Activated T-cell treated with anti-CD3 and anti-CD28 coated beads, Interleukin-2, amount 50 U/mL, for 72 hours (primary cell): ENCODE results near the gene ZNF148. TPM values are rescaled to one million over a fixed set of nuclear protein-coding genes. Genes with fewer than 3 reads are reported as not detected.
A peak's percentile ranks its signal among the peaks of the same experiment; 100 is the strongest.

Source experiments
- ATAC-seq, 2 donors: fragments of 150-1000 bp; cut with Tn5 transposase; replicated peaks in 1 of 2; 2 replicates each; pipeline ENCODE4 v1.10.0; 2021; ENCODE audit warnings: moderate library complexity in 2 of 2, mild to moderate bottlenecking in 1 of 2
- DNase-seq, 2 donors: peaks; one replicate each; pipeline ENCODE4 v3.0.0; 2021 to 2022; ENCODE audit warnings: mixed read lengths in 1 of 2
- H3K27ac Mint-ChIP-seq: one replicate; pipeline ENCODE4 v1.8.0; 2022; ENCODE audit warnings: mild to moderate bottlenecking, moderate library complexity, mixed read lengths
- H3K27me3 Mint-ChIP-seq: one replicate; pipeline ENCODE4 v1.8.0; 2022; ENCODE audit warnings: low read depth, mixed read lengths
- H3K36me3 Mint-ChIP-seq, 2 donors: one replicate each; pipeline ENCODE4 v1.8.0; 2022; ENCODE audit warnings: mixed read lengths in 2 of 2, mild to moderate bottlenecking in 1 of 2; ENCODE audit not compliant: insufficient read depth in 2 of 2
- H3K4me1 Mint-ChIP-seq: one replicate; pipeline ENCODE4 v1.8.0; 2022; ENCODE audit warnings: low read depth, mixed read lengths
- H3K4me3 Mint-ChIP-seq, 2 donors: one replicate each; pipeline ENCODE4 v1.8.0; 2022; ENCODE audit warnings: mild to moderate bottlenecking in 2 of 2, mixed read lengths in 2 of 2, moderate library complexity in 2 of 2
- H3K9me3 Mint-ChIP-seq, 2 donors: one replicate each; pipeline ENCODE4 v1.8.0; 2022; ENCODE audit warnings: mixed read lengths in 2 of 2
- total RNA-seq, 2 donors: library from RNA; stranded (reverse); gene quantifications; one replicate each; pipeline ENCODE4 v1.2.3, GENCODE V29; 2022

ZNF148 gene
- total RNA-seq, 2 donors from 2014 or later, result 42.0 to 44.7 TPM

GRCh38 chr3:125245521-125245920 is 129.6 kb downstream of the ZNF148 start:
- H3K27ac Mint-ChIP-seq, result no peak overlapping the region
- H3K9me3 Mint-ChIP-seq, result no peaks in the 10 kb centered on the region
- peaks cover 2 to 8% of the 10 kb centered on the region in 2 donors for H3K36me3 Mint-ChIP-seq
- no peak overlapping the region for H3K4me3 Mint-ChIP-seq
- ATAC-seq (no peak), DNase-seq (no peak)
- no peaks in the 10 kb centered on the region for H3K27me3 Mint-ChIP-seq
- H3K4me1 Mint-ChIP-seq, result no peaks in the 10 kb centered on the region

- DNase-seq (no peak), ATAC-seq (no peak)
- Mint-ChIP-seq H3K27me3 (no peaks in the 10 kb centered on the region), H3K4me3 (no peak overlapping the region), H3K9me3 (peaks cover 0 to 4% of the 10 kb centered on the region in 2 donors), H3K4me1 (peaks cover 11% of the 10 kb centered on the region), H3K36me3 (peaks cover 10 to 20% of the 10 kb centered on the region in 2 donors), H3K27ac (no peak overlapping the region)
These were observed 134.6 kb downstream of the ZNF148 start for GRCh38 chr3:125240496-125240895.

DNA sequence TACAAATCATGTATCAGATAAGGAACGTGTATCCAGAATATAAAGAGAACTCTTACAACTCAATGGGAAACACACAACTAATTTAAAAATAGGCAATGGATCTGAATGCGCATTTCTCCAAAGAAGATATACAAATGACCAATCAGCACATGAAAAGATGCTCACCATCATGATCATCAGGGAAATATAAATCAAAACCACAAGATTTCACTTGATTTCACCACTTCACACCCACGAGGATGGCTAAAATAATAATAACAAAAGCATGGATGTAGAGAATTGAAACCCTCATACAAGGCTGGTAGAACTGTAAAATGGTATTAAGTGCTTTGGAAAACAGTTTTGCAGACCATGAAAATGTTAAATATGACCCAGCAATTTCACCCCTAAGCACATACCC is 135.9 kb downstream of the ZNF148 start:
- Mint-ChIP-seq H3K36me3 (peaks cover 9 to 14% of the 10 kb centered on the region in 2 donors), H3K4me3 (no peak overlapping the region), H3K27ac (peak overlapping the region; percentile 52), H3K9me3 (peaks cover 0 to 4% of the 10 kb centered on the region in 2 donors), H3K27me3 (no peaks in the 10 kb centered on the region), H3K4me1 (peaks cover 11% of the 10 kb centered on the region)
- ATAC-seq, result no peak
- DNase-seq, result no peak

DNA sequence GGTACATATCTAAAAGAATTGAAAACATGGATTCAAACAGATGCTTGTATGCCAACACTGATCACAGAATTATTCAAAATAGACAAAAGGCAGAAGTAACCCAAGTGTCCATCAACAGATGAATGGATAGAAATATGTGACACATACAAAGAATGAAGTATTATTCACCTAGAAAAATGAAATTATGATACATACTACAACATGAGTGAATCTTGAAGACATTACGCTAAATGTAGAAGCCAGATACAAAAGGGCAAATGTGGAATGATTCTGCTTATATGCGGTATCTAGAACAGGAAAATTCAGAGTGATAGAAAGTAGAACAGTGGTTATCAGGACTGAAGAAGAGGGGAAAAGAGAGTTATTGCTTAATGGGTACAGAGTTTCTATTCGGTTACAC is 136.4 kb downstream of the ZNF148 start:
- no peaks in the 10 kb centered on the region for H3K27me3 Mint-ChIP-seq
- DNase-seq, result no peak
- peak overlapping the region; percentile 52 for H3K27ac Mint-ChIP-seq
- peaks cover 0 to 4% of the 10 kb centered on the region in 2 donors for H3K9me3 Mint-ChIP-seq
- H3K4me3 Mint-ChIP-seq, result no peak overlapping the region
- H3K36me3 Mint-ChIP-seq, result peaks cover 9 to 14% of the 10 kb centered on the region in 2 donors
- peak in 1 of 2 donors; percentile 53 for ATAC-seq
- peaks cover 11% of the 10 kb centered on the region for H3K4me1 Mint-ChIP-seq

GRCh38 chr3:125236331-125236903 is 138.7 kb downstream of the ZNF148 start:
- Mint-ChIP-seq H3K36me3 (peaks cover 13 to 28% of the 10 kb centered on the region in 2 donors), H3K4me1 (peaks cover 31% of the 10 kb centered on the region), H3K27ac (no peak overlapping the region), H3K4me3 (no peak overlapping the region), H3K27me3 (no peaks in the 10 kb centered on the region), H3K9me3 (peaks cover 0 to 4% of the 10 kb centered on the region in 2 donors)
- DNase-seq (no peak), ATAC-seq (no peak)

DNA sequence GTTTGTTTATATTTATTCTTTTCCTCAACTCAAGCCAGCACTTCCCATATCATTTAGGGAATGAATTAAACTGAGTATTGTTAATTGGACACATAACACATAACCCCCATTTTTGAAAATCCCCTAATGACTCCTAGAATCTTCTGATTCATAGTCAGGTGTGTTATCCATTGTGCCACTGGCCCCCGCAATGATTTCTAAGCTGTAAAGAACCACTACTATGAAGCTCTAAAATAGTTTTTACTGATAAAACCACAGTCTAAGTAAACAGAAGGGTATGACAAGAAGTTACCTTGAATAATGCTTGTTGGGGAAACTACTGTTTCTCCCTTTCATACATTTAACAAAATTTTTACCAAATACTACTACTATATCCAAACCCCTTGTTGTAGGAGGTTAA is 140.3 kb downstream of the ZNF148 start:
- Mint-ChIP-seq H3K27ac (no peak overlapping the region), H3K4me1 (peaks cover 40% of the 10 kb centered on the region), H3K9me3 (peaks cover 0 to 4% of the 10 kb centered on the region in 2 donors), H3K4me3 (no peak overlapping the region), H3K36me3 (peaks cover 13 to 28% of the 10 kb centered on the region in 2 donors), H3K27me3 (no peaks in the 10 kb centered on the region)
- DNase-seq, result no peak
- no peak for ATAC-seq

DNA sequence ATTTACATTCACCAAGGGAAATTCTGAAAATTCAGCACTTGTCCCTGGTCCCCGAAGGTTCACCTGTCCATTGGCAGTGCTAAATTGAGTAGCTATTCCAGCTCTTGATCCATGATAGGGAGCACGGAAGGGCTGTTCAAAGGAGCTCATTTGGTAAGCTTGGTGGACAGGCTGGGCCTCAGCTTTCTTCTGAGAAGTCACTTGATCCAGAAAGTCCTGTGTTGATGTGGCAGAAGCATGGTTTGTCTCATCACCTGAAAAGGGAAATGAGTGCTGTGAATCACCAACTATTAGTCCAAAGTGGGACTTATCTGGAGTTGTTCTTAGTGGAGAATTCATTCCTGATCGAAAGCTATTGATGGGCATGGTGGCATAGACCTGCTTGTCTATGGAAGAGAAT is 142.7 kb downstream of the ZNF148 start:
- Mint-ChIP-seq H3K4me1 (peaks cover 36% of the 10 kb centered on the region), H3K36me3 (peaks cover 13 to 26% of the 10 kb centered on the region in 2 donors), H3K27ac (peak overlapping the region; percentile 88), H3K27me3 (no peaks in the 10 kb centered on the region), H3K4me3 (peak overlapping the region; percentile 58 to 64), H3K9me3 (peaks cover 0 to 4% of the 10 kb centered on the region in 2 donors)
- peak; percentile 54 to 68 for ATAC-seq
- DNase-seq, result peak in 1 of 2 donors; percentile 17

DNA sequence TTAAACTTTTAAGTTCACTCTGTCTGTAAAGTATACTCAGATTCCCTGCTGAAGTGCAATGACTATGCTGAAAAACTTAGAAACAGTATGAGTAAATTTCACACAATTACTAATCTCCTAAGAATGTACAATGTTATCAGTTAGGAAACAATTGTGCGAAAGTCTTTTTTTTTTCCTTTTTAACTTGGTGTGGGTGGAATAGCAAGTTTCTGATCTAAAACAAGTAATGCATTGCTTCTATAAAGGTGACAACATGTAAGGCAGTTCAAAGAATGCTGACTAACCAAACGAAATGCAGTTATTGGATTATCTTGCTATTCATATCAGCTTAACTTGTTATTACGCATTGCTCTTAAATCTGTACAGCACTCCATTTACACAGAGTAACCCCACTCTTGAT is 143.2 kb downstream of the ZNF148 start:
- Mint-ChIP-seq H3K36me3 (peaks cover 11 to 22% of the 10 kb centered on the region in 2 donors), H3K4me1 (peaks cover 36% of the 10 kb centered on the region), H3K4me3 (peak overlapping the region; percentile 58 to 64), H3K27ac (peak overlapping the region; percentile 88), H3K27me3 (no peaks in the 10 kb centered on the region), H3K9me3 (peaks cover 0 to 2% of the 10 kb centered on the region in 2 donors)
- ATAC-seq (peak; percentile 92 to 93), DNase-seq (no peak)

- Mint-ChIP-seq H3K4me3 (no peak overlapping the region), H3K36me3 (peaks cover 4 to 15% of the 10 kb centered on the region in 2 donors), H3K27me3 (no peaks in the 10 kb centered on the region), H3K27ac (no peak overlapping the region), H3K9me3 (no peaks in the 10 kb centered on the region), H3K4me1 (peaks cover 36% of the 10 kb centered on the region)
- DNase-seq, result no peak
- ATAC-seq, result no peak
These were observed 145.4 kb downstream of the ZNF148 start for GRCh38 chr3:125229707-125230106.

- no peak overlapping the region for H3K27ac Mint-ChIP-seq
- H3K4me1 Mint-ChIP-seq, result peaks cover 36% of the 10 kb centered on the region
- H3K36me3 Mint-ChIP-seq, result peaks cover 4 to 15% of the 10 kb centered on the region in 2 donors
- H3K9me3 Mint-ChIP-seq, result no peaks in the 10 kb centered on the region
- ATAC-seq, result no peak
- no peak for DNase-seq
- no peak overlapping the region for H3K4me3 Mint-ChIP-seq
- no peaks in the 10 kb centered on the region for H3K27me3 Mint-ChIP-seq
These were observed 146.0 kb downstream of the ZNF148 start for GRCh38 chr3:125229168-125229567.

- Mint-ChIP-seq H3K36me3 (no peaks in the 10 kb centered on the region), H3K4me3 (no peak overlapping the region), H3K4me1 (peaks cover 14% of the 10 kb centered on the region), H3K27ac (no peak overlapping the region), H3K27me3 (peaks cover 8% of the 10 kb centered on the region), H3K9me3 (no peaks in the 10 kb centered on the region)
- DNase-seq (no peak), ATAC-seq (no peak)
These were observed 153.3 kb downstream of the ZNF148 start for GRCh38 chr3:125221831-125222230.

GRCh38 chr3:125220727-125221429 is 154.2 kb downstream of the ZNF148 start:
- peaks cover 8% of the 10 kb centered on the region for H3K27me3 Mint-ChIP-seq
- H3K9me3 Mint-ChIP-seq, result no peaks in the 10 kb centered on the region
- peaks cover 14% of the 10 kb centered on the region for H3K4me1 Mint-ChIP-seq
- H3K4me3 Mint-ChIP-seq, result no peak overlapping the region
- no peaks in the 10 kb centered on the region for H3K36me3 Mint-ChIP-seq
- no peak overlapping the region for H3K27ac Mint-ChIP-seq
- ATAC-seq, result peak in 1 of 2 donors; percentile 30
- DNase-seq, result no peak

DNA sequence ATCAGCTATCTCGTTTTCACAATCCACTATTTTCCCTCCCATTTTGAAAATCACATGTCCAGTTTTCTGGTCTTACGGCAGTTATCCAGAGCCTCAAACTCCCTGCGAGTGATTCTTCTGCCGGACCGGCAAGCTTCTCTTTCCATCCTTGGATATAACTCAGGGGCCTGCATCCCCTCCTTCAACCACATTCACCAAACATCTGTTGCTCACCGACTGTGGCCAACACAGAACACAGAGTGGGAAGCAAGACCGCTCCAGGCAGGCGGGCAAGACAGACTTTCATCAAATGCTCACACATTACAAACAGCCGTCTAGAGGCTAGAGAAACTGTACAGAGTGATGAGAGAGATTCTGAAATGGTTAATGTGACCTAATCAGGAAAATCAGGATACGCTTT is 154.9 kb downstream of the ZNF148 start:
- H3K36me3 Mint-ChIP-seq, result no peaks in the 10 kb centered on the region
- H3K27me3 Mint-ChIP-seq, result peaks cover 8% of the 10 kb centered on the region
- H3K4me3 Mint-ChIP-seq, result no peak overlapping the region
- H3K9me3 Mint-ChIP-seq, result no peaks in the 10 kb centered on the region
- ATAC-seq, result no peak
- no peak overlapping the region for H3K27ac Mint-ChIP-seq
- DNase-seq, result no peak
- peaks cover 16% of the 10 kb centered on the region for H3K4me1 Mint-ChIP-seq
